ENCODE results near the gene EID2.

Gene EID2

DNA sequence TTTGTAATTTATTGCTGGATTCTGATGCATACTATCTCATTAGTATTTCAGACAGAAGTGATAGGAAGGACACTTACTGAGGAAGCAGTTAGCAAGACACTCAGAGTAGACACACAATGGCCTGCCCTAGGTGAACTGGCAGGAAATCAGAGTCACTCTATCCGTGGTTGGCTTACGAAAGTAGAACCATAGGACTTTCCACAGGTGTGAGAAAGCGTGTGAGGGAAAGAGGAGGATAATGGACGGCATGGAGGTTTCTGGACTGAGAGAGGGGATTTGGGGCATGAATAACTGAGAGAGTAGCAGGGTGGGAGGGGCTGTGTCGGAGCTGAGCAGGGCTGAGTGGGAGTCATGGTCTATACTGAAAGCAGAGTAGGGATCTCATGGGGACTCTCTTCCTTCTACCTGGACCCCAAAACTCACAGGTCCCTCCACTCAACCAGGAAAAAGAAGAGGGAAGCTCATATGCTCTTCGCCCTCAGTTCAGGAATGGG, 18.7 kb upstream of the EID2 start:
- DNase-seq (ENCODE audit: low spot score) = no peak
- Histone ChIP-seq H2AFZ (ENCODE audit: low read length) (no peak overlapping the region), H3K27ac (replicated peaks; ENCODE audit: low read length) (no peak overlapping the region), H2BK15ac (ENCODE audit: low read length) (no peak overlapping the region), H3K4me2 (ENCODE audit: insufficient read depth, low read length, poor library complexity, severe bottlenecking) (no peak overlapping the region), H4K8ac (ENCODE audit: low read depth, low read length) (no peak overlapping the region), H3K79me1 (ENCODE audit: low read depth, low read length) (no peaks in the 10 kb centered on the region), H3K18ac (ENCODE audit: low read length) (no peak overlapping the region), H3K9me3 (replicated peaks in 1 of 2; ENCODE audit: control insufficient read depth in 2 of 2, insufficient read depth in 1 of 2, low read depth in 1 of 2, low read length in 2 of 2) (no peaks in the 10 kb centered on the region), H3K4me3 (ENCODE audit: low read length in 2 of 2) (no peak overlapping the region), H3K9ac (ENCODE audit: low read depth, low read length, poor library complexity) (no peak overlapping the region), H3K4ac (ENCODE audit: low read length) (no peak overlapping the region), H3K36me3 (replicated peaks in 1 of 2; ENCODE audit: control insufficient read depth in 2 of 2, insufficient read depth in 2 of 2, low read length in 2 of 2) (no peaks in the 10 kb centered on the region), H4K91ac (ENCODE audit: low read depth, low read length, poor library complexity) (no peak overlapping the region), H2BK5ac (ENCODE audit: low read length) (no peak overlapping the region), H3K23ac (ENCODE audit: low read depth, low read length, poor library complexity) (no peak overlapping the region), H3K27me3 (ENCODE audit: control insufficient read depth in 3 of 3, insufficient read depth in 3 of 3, low read depth in 1 of 3, low read length in 3 of 3) (peaks cover 0 to 26% (median 0%) of the 10 kb centered on the region in 3 experiments), H2BK120ac (ENCODE audit: low read depth, low read length) (no peak overlapping the region), H2BK12ac (ENCODE audit: low read length) (no peak overlapping the region), H3K14ac (ENCODE audit: low read length) (no peak overlapping the region), H2AK5ac (ENCODE audit: low read depth, low read length) (no peak overlapping the region), H3K4me1 (ENCODE audit: control insufficient read depth in 2 of 2, insufficient read depth in 1 of 2, low read depth in 1 of 2, low read length in 2 of 2) (no peaks in the 10 kb centered on the region)
- no CpG with 5 or more reads among the region's 6 CpGs for WGBS, 2 donors (ENCODE audit: extremely low coverage in 2 of 2, insufficient read length in 2 of 2, insufficient replicate concordance in 1 of 2)

DNA sequence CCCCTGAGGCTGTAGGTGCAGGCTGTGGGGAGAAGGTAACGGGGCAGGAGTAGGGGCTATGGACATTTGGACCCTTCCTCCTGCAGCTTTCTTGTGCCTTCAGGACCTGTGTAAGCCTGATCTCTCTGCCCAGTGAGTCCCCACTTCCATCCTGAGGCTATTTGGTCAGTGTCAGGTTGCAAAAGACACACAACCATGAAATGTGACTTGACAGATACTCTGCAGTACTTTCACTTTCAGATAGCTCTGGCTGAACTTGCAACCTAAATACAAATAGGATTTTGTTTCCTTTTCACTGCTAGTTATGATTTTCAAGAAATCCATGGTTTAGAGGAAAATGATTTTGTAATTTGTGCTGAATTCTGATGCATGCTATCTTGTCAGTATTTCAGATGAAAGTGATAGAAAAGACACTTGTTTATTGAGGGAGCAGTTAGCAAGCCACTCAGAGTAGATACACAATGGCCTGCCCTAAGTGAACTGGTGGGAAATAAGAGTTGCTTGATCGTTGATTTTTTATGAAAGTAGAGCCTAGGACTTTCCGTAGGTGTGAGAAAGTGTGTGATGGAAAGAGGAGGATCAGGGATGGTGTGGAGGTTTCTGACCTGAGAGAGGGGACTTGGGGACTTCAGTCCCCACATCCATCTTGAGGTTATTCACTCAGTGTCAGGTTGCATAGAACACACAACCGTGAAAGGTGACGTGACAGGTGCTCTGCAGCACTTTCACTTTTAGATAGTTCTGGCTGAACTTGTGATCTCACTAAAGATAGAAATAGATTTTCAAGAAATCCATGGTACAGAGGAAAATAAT, 18.1 kb upstream of the EID2 start:
- H3K36me3 ChIP-seq (replicated peaks in 1 of 2; ENCODE audit: control insufficient read depth in 2 of 2, insufficient read depth in 2 of 2, low read length in 2 of 2) = no peaks in the 10 kb centered on the region
- H2BK120ac ChIP-seq (ENCODE audit: low read depth, low read length) = no peak overlapping the region
- no peak overlapping the region for H3K9ac ChIP-seq (ENCODE audit: low read depth, low read length, poor library complexity)
- no peaks in the 10 kb centered on the region for H3K4me1 ChIP-seq (ENCODE audit: control insufficient read depth in 2 of 2, insufficient read depth in 1 of 2, low read depth in 1 of 2, low read length in 2 of 2)
- H2BK12ac ChIP-seq (ENCODE audit: low read length) = no peak overlapping the region
- no peaks in the 10 kb centered on the region for H3K79me1 ChIP-seq (ENCODE audit: low read depth, low read length)
- no peak overlapping the region for H3K4me3 ChIP-seq (ENCODE audit: low read length in 2 of 2)
- H2AFZ ChIP-seq (ENCODE audit: low read length) = no peak overlapping the region
- H3K4me2 ChIP-seq (ENCODE audit: insufficient read depth, low read length, poor library complexity, severe bottlenecking) = no peak overlapping the region
- no peaks in the 10 kb centered on the region for H3K9me3 ChIP-seq (replicated peaks in 1 of 2; ENCODE audit: control insufficient read depth in 2 of 2, insufficient read depth in 1 of 2, low read depth in 1 of 2, low read length in 2 of 2)
- H3K4ac ChIP-seq (ENCODE audit: low read length) = no peak overlapping the region
- no peak overlapping the region for H3K14ac ChIP-seq (ENCODE audit: low read length)
- H2BK15ac ChIP-seq (ENCODE audit: low read length) = no peak overlapping the region
- no peak overlapping the region for H3K23ac ChIP-seq (ENCODE audit: low read depth, low read length, poor library complexity)
- no peak overlapping the region for H4K91ac ChIP-seq (ENCODE audit: low read depth, low read length, poor library complexity)
- no peak overlapping the region for H3K18ac ChIP-seq (ENCODE audit: low read length)
- H3K27ac ChIP-seq (replicated peaks; ENCODE audit: low read length) = no peak overlapping the region
- no CpG with 5 or more reads among the region's 5 CpGs for WGBS, 2 donors (ENCODE audit: extremely low coverage in 2 of 2, insufficient read length in 2 of 2, insufficient replicate concordance in 1 of 2)
- no peak overlapping the region for H2BK5ac ChIP-seq (ENCODE audit: low read length)
- no peak overlapping the region for H4K8ac ChIP-seq (ENCODE audit: low read depth, low read length)
- no peak overlapping the region for H2AK5ac ChIP-seq (ENCODE audit: low read depth, low read length)
- H3K27me3 ChIP-seq (ENCODE audit: control insufficient read depth in 3 of 3, insufficient read depth in 3 of 3, low read depth in 1 of 3, low read length in 3 of 3) = peaks cover 0 to 31% (median 0%) of the 10 kb centered on the region in 3 experiments
- DNase-seq (ENCODE audit: low spot score) = no peak

DNA sequence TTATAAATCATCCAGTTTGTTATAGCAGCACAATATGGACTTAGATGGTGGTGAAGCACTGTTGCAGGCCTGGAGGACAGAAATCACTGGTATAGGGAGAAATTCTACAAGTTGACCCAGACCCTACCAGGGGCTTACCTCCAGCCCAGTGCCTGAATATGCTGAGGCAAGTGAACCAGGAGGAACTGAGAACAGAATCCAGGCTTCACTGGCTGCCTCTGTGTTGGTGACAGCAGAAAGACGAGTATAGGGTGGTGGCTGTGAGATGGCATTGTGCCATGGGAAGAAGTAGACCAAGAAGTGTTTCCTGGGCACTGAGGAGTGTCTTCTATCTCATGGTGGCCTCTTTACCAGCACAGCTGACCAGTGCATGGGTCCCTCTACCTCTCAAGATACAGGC, 15.9 kb upstream of the EID2 start:
- Histone ChIP-seq H3K9me3 (replicated peaks in 1 of 2; ENCODE audit: control insufficient read depth in 2 of 2, insufficient read depth in 1 of 2, low read depth in 1 of 2, low read length in 2 of 2) (no peaks in the 10 kb centered on the region), H3K27ac (replicated peaks; ENCODE audit: low read length) (no peak overlapping the region), H3K27me3 (ENCODE audit: control insufficient read depth in 3 of 3, insufficient read depth in 3 of 3, low read depth in 1 of 3, low read length in 3 of 3) (peaks cover 0 to 33% (median 0%) of the 10 kb centered on the region in 3 experiments), H2BK120ac (ENCODE audit: low read depth, low read length) (no peak overlapping the region), H3K9ac (ENCODE audit: low read depth, low read length, poor library complexity) (no peak overlapping the region), H3K4me3 (ENCODE audit: low read length in 2 of 2) (no peak overlapping the region), H3K4ac (ENCODE audit: low read length) (no peak overlapping the region), H3K14ac (ENCODE audit: low read length) (no peak overlapping the region), H2BK15ac (ENCODE audit: low read length) (no peak overlapping the region), H3K18ac (ENCODE audit: low read length) (no peak overlapping the region), H3K4me2 (ENCODE audit: insufficient read depth, low read length, poor library complexity, severe bottlenecking) (no peak overlapping the region), H2BK5ac (ENCODE audit: low read length) (no peak overlapping the region), H4K8ac (ENCODE audit: low read depth, low read length) (no peak overlapping the region), H2AFZ (ENCODE audit: low read length) (no peak overlapping the region), H3K4me1 (ENCODE audit: control insufficient read depth in 2 of 2, insufficient read depth in 1 of 2, low read depth in 1 of 2, low read length in 2 of 2) (no peaks in the 10 kb centered on the region), H3K36me3 (replicated peaks in 1 of 2; ENCODE audit: control insufficient read depth in 2 of 2, insufficient read depth in 2 of 2, low read length in 2 of 2) (no peaks in the 10 kb centered on the region), H3K79me1 (ENCODE audit: low read depth, low read length) (no peaks in the 10 kb centered on the region), H4K91ac (ENCODE audit: low read depth, low read length, poor library complexity) (no peak overlapping the region), H2AK5ac (ENCODE audit: low read depth, low read length) (no peak overlapping the region), H2BK12ac (ENCODE audit: low read length) (no peak overlapping the region), H3K23ac (ENCODE audit: low read depth, low read length, poor library complexity) (no peak overlapping the region)
- no peak for DNase-seq (ENCODE audit: low spot score)
- WGBS, 2 donors (ENCODE audit: extremely low coverage in 2 of 2, insufficient read length in 2 of 2, insufficient replicate concordance in 1 of 2) = no CpG with 5 or more reads among the region's 1 CpG

DNA sequence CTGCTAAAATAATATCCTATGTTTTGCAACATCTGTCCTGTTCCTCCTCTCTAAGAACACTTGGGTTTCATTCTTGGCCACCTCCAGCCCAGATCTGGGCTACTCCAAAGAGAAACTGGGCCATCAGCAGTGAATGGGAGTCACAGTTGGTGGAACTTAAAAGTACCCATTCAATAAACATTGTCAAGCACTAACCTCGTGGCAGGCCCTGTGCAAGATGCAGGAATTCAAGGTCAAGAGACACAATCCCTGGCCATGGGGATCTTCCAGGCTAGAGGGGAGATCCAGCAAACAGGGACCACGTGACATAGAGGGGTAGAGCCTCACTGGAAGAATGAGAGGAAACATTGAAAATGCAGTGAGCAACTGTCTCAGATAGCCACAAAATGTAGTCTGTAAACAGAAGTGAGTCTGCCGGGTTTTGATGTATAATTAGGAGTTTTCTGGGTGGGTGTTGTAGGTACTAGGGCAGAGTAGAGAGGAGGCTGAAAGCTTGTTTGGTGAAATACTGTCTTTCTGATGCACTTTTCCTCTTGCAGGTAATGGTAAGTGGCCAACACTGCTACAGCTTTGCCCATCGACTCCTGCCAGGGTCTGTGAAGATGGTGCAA, 14.8 kb upstream of the EID2 start:
- no peak for DNase-seq (ENCODE audit: low spot score)
- H4K8ac ChIP-seq (ENCODE audit: low read depth, low read length) = no peak overlapping the region
- H2BK15ac ChIP-seq (ENCODE audit: low read length) = no peak overlapping the region
- H2BK12ac ChIP-seq (ENCODE audit: low read length) = no peak overlapping the region
- H3K27me3 ChIP-seq (ENCODE audit: control insufficient read depth in 3 of 3, insufficient read depth in 3 of 3, low read depth in 1 of 3, low read length in 3 of 3) = peaks cover 0 to 33% (median 0%) of the 10 kb centered on the region in 3 experiments
- H2BK120ac ChIP-seq (ENCODE audit: low read depth, low read length) = no peak overlapping the region
- H2BK5ac ChIP-seq (ENCODE audit: low read length) = no peak overlapping the region
- H3K9ac ChIP-seq (ENCODE audit: low read depth, low read length, poor library complexity) = no peak overlapping the region
- no CpG with 5 or more reads among the region's 4 CpGs for WGBS, 2 donors (ENCODE audit: extremely low coverage in 2 of 2, insufficient read length in 2 of 2, insufficient replicate concordance in 1 of 2)
- no peak overlapping the region for H4K91ac ChIP-seq (ENCODE audit: low read depth, low read length, poor library complexity)
- H3K79me1 ChIP-seq (ENCODE audit: low read depth, low read length) = no peaks in the 10 kb centered on the region
- no peak overlapping the region for H3K14ac ChIP-seq (ENCODE audit: low read length)
- no peak overlapping the region for H3K4ac ChIP-seq (ENCODE audit: low read length)
- no peak overlapping the region for H3K4me3 ChIP-seq (ENCODE audit: low read length in 2 of 2)
- no peaks in the 10 kb centered on the region for H3K9me3 ChIP-seq (replicated peaks in 1 of 2; ENCODE audit: control insufficient read depth in 2 of 2, insufficient read depth in 1 of 2, low read depth in 1 of 2, low read length in 2 of 2)
- no peak overlapping the region for H2AK5ac ChIP-seq (ENCODE audit: low read depth, low read length)
- no peaks in the 10 kb centered on the region for H3K4me1 ChIP-seq (ENCODE audit: control insufficient read depth in 2 of 2, insufficient read depth in 1 of 2, low read depth in 1 of 2, low read length in 2 of 2)
- H3K27ac ChIP-seq (replicated peaks; ENCODE audit: low read length) = no peak overlapping the region
- no peak overlapping the region for H2AFZ ChIP-seq (ENCODE audit: low read length)
- H3K4me2 ChIP-seq (ENCODE audit: insufficient read depth, low read length, poor library complexity, severe bottlenecking) = no peak overlapping the region
- H3K23ac ChIP-seq (ENCODE audit: low read depth, low read length, poor library complexity) = no peak overlapping the region
- H3K18ac ChIP-seq (ENCODE audit: low read length) = no peak overlapping the region
- H3K36me3 ChIP-seq (replicated peaks in 1 of 2; ENCODE audit: control insufficient read depth in 2 of 2, insufficient read depth in 2 of 2, low read length in 2 of 2) = no peaks in the 10 kb centered on the region
